ENCODE data around the gene GPBAR1.

- TF ChIP-seq, protein P1, sequence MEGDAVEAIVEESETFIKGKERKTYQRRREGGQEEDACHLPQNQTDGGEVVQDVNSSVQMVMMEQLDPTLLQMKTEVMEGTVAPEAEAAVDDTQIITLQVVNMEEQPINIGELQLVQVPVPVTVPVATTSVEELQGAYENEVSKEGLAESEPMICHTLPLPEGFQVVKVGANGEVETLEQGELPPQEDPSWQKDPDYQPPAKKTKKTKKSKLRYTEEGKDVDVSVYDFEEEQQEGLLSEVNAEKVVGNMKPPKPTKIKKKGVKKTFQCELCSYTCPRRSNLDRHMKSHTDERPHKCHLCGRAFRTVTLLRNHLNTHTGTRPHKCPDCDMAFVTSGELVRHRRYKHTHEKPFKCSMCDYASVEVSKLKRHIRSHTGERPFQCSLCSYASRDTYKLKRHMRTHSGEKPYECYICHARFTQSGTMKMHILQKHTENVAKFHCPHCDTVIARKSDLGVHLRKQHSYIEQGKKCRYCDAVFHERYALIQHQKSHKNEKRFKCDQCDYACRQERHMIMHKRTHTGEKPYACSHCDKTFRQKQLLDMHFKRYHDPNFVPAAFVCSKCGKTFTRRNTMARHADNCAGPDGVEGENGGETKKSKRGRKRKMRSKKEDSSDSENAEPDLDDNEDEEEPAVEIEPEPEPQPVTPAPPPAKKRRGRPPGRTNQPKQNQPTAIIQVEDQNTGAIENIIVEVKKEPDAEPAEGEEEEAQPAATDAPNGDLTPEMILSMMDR (IDR thresholded peaks at IDR 0.05), result no peak
- TF ChIP-seq EP300 (IDR thresholded peaks at IDR 0.05), result no peak
- peak in 1 of 4 donors; percentile 17 for TF ChIP-seq POLR2A (IDR thresholded peaks at IDR 0.05)
- TF ChIP-seq POLR2AphosphoS5 (IDR thresholded peaks at IDR 0.05), result peak in 1 of 2 donors; percentile 32
Measured at GRCh38 chr2:218291318-218292047, 30.7 kb downstream of the GPBAR1 start.

Data from upper lobe of left lung (tissue), 4 donors.